ENCODE results near the gene IL12B.
A peak's percentile ranks its signal among the peaks of the same experiment; 100 is the strongest.

IL12B gene

GRCh38 chr5:159318448-159318847 lies 11.8 kb downstream of the IL12B start:
- no peak for TF ChIP-seq CTCF (IDR thresholded peaks at IDR 0.05; ENCODE audit: control insufficient read depth, extremely low read depth, insufficient read depth)
- no peak for DNase-seq (ENCODE audit: low read depth)
- no peak overlapping the region for H3K4me3 ChIP-seq (ENCODE audit: low read depth, low read length)

GRCh38 chr5:159317849-159318248 lies 12.4 kb downstream of the IL12B start:
- H3K4me3 ChIP-seq (ENCODE audit: low read depth, low read length), result no peak overlapping the region
- no peak for DNase-seq (ENCODE audit: low read depth)
- no peak for TF ChIP-seq CTCF (IDR thresholded peaks at IDR 0.05; ENCODE audit: control insufficient read depth, extremely low read depth, insufficient read depth)

- peak; percentile 86 for TF ChIP-seq CTCF (IDR thresholded peaks at IDR 0.05; ENCODE audit: control insufficient read depth, extremely low read depth, insufficient read depth)
- peak; percentile 36 for DNase-seq (ENCODE audit: low read depth)
- H3K4me3 ChIP-seq (ENCODE audit: low read depth, low read length), result no peak overlapping the region
Observed at GRCh38 chr5:159316519-159317383, 13.5 kb downstream of the IL12B start.

GRCh38 chr5:159313197-159313596 lies 17.1 kb downstream of the IL12B start:
- no peak for DNase-seq (ENCODE audit: low read depth)
- TF ChIP-seq CTCF (IDR thresholded peaks at IDR 0.05; ENCODE audit: control insufficient read depth, extremely low read depth, insufficient read depth), result no peak
- H3K4me3 ChIP-seq (ENCODE audit: low read depth, low read length), result no peak overlapping the region

- TF ChIP-seq CTCF (IDR thresholded peaks at IDR 0.05; ENCODE audit: control insufficient read depth, extremely low read depth, insufficient read depth), result no peak
- no peak for DNase-seq (ENCODE audit: low read depth)
- H3K4me3 ChIP-seq (ENCODE audit: low read depth, low read length), result no peak overlapping the region
Observed at GRCh38 chr5:159311063-159311462, 19.2 kb downstream of the IL12B start.

GRCh38 chr5:159310511-159310910 lies 19.8 kb downstream of the IL12B start:
- H3K4me3 ChIP-seq (ENCODE audit: low read depth, low read length), result no peak overlapping the region
- DNase-seq (ENCODE audit: low read depth), result no peak
- no peak for TF ChIP-seq CTCF (IDR thresholded peaks at IDR 0.05; ENCODE audit: control insufficient read depth, extremely low read depth, insufficient read depth)
